ENCODE results near the gene OTOA.
"Not testable (repeated sequence)": the region's sequence is repeated elsewhere in the genome, so short reads cannot be mapped to it uniquely, and the experiment has no call there.

OTOA gene

DNA sequence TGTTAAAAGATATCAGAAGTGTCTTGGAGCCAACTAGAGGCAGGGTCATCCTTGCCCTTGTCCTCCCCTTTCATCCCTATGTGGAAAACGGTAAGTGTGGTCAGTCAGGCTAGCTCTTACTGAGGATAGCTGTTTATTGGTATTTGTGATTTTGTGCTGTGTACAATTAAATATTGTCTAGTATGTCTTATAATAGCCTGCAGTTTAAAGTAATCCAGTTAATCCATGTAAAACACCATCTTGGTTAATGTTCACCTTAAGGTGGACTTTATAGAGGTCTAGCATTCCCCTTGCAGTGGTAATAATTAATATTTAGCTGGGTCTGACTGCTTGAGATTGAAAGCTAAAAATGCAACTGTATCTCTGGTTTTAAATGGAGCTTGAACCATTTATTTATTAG, 38.7 kb upstream of the OTOA start:
- Histone ChIP-seq H3K9ac (ENCODE audit: insufficient read length, low read depth) (no peak overlapping the region), H3K36me3 (ENCODE audit: insufficient read depth, insufficient read length, low read length) (peaks cover 41% of the 10 kb centered on the region), H3K27me3 (ENCODE audit: insufficient read depth, insufficient read length) (no peaks in the 10 kb centered on the region), H3K4me1 (ENCODE audit: insufficient read depth, insufficient read length) (no peaks in the 10 kb centered on the region), H3K9me3 (ENCODE audit: insufficient read depth, low read length) (peaks cover 21% of the 10 kb centered on the region; the same call in 1 of the 2 replicates), H3K4me3 (ENCODE audit: insufficient read length, low read depth) (no peak overlapping the region)
- TF ChIP-seq ZNF274 (IDR thresholded peaks at IDR 0.05; ENCODE audit: low read depth, low read length) (no peak), SUZ12 (IDR thresholded peaks at IDR 0.05; ENCODE audit: extremely low read depth, insufficient read depth, insufficient read length) (no peak), YY1 (IDR thresholded peaks at IDR 0.05; ENCODE audit: insufficient read depth, insufficient read length) (no peak)
- DNase-seq (ENCODE audit: low read depth, low spot score), result no peak

DNA sequence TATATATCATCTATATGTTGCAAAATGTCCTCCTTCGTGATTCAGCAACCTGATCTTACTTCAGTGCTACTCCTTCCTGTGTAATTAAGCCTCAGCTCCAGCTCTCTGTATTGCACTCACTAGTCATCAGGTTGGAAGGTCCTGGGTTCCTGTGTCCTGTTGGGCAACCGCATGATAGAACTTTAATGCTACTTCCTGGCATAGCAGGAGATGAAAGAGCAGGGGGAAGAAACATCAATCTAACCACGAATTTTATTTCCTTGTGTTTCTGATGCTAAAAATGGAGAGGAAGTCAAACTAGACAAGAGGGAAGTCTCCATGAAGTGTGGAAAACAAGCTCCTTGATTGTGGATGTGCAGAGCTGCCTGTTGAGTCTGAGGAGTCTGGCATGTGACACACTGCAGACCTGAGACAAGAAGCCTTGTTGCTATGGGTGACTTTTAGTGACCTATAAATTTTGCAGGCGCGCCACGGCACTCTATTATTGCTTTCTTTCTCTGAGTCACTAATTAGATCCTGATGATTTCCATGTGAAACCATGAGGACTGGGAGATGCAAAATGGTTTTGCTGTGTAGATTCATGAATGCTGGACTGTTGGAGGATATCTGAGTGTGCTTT, 37.0 kb upstream of the OTOA start:
- Histone ChIP-seq H3K4me3 (ENCODE audit: insufficient read length, low read depth) (no peak overlapping the region), H3K9me3 (ENCODE audit: insufficient read depth, low read length) (peaks cover 25% of the 10 kb centered on the region; the same call in 1 of the 2 replicates), H3K27me3 (ENCODE audit: insufficient read depth, insufficient read length) (no peaks in the 10 kb centered on the region), H3K4me1 (ENCODE audit: insufficient read depth, insufficient read length) (no peaks in the 10 kb centered on the region), H3K9ac (ENCODE audit: insufficient read length, low read depth) (no peak overlapping the region), H3K36me3 (ENCODE audit: insufficient read depth, insufficient read length, low read length) (peaks cover 39% of the 10 kb centered on the region)
- TF ChIP-seq YY1 (IDR thresholded peaks at IDR 0.05; ENCODE audit: insufficient read depth, insufficient read length) (no peak), SUZ12 (IDR thresholded peaks at IDR 0.05; ENCODE audit: extremely low read depth, insufficient read depth, insufficient read length) (no peak), ZNF274 (IDR thresholded peaks at IDR 0.05; ENCODE audit: low read depth, low read length) (no peak)
- DNase-seq (ENCODE audit: low read depth, low spot score), result no peak

DNA sequence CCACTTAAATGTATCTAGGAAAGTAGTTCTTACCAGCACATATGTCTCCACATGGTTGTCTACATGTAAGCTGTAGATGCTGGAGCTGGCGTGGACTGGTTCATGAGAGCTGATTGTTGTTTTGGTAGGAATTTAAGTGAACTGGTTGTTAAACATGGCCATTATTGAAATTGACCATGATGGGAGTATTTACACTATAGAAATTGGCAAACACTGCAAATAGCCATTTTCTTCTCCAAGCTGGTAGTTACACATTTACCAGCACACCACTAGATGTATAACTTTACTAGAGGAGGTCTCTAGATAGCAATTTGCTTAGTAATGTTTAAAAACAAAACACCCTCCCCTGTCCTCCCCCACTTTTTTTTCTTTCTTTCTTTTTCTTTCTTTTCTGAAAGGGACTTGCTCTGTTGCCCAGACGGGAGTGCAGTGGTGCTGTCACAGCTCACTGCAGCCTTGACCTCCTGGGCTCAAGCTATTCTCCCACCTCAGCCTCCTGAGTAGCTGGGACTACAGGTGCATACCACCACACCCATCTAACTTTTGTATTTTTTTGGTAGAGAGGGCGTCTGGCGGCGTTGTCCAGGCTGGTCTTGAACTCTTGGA, 35.5 kb upstream of the OTOA start:
- TF ChIP-seq YY1 (IDR thresholded peaks at IDR 0.05; ENCODE audit: insufficient read depth, insufficient read length) (no peak), SUZ12 (IDR thresholded peaks at IDR 0.05; ENCODE audit: extremely low read depth, insufficient read depth, insufficient read length) (no peak), ZNF274 (IDR thresholded peaks at IDR 0.05; ENCODE audit: low read depth, low read length) (no peak)
- Histone ChIP-seq H3K27me3 (ENCODE audit: insufficient read depth, insufficient read length) (no peaks in the 10 kb centered on the region), H3K9me3 (ENCODE audit: insufficient read depth, low read length) (peaks cover 25% of the 10 kb centered on the region; the same call in 1 of the 2 replicates), H3K36me3 (ENCODE audit: insufficient read depth, insufficient read length, low read length) (peaks cover 39% of the 10 kb centered on the region), H3K4me1 (ENCODE audit: insufficient read depth, insufficient read length) (no peaks in the 10 kb centered on the region), H3K9ac (ENCODE audit: insufficient read length, low read depth) (no peak overlapping the region), H3K4me3 (ENCODE audit: insufficient read length, low read depth) (no peak overlapping the region)
- no peak for DNase-seq (ENCODE audit: low read depth, low spot score)

DNA sequence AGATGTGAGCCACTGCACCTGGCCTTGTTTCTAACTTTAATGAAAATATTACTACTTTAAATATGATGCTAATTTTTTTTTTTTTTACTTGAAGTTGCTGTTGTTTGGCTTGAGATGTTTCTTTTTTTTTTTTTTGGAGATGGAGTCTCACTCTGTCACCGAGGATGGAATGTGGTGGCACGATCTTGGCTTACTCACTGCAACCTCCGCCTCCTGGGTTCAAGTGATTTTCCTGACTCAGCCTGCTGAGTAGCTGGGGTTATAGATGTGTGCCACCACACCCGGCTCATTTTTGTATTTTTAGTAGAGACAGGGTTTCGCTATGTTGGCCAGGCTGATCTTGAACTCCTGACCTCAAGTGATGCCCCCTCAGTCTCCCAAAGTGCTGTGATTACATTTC, 35.0 kb upstream of the OTOA start:
- H3K27me3 ChIP-seq (ENCODE audit: insufficient read depth, insufficient read length), result no peaks in the 10 kb centered on the region
- no peak for TF ChIP-seq SUZ12 (IDR thresholded peaks at IDR 0.05; ENCODE audit: extremely low read depth, insufficient read depth, insufficient read length)
- no peak for TF ChIP-seq YY1 (IDR thresholded peaks at IDR 0.05; ENCODE audit: insufficient read depth, insufficient read length)
- no peak for TF ChIP-seq ZNF274 (IDR thresholded peaks at IDR 0.05; ENCODE audit: low read depth, low read length)
- no peaks in the 10 kb centered on the region for H3K4me1 ChIP-seq (ENCODE audit: insufficient read depth, insufficient read length)
- no peak overlapping the region for H3K4me3 ChIP-seq (ENCODE audit: insufficient read length, low read depth)
- no peak for DNase-seq (ENCODE audit: low read depth, low spot score)
- H3K36me3 ChIP-seq (ENCODE audit: insufficient read depth, insufficient read length, low read length), result peaks cover 39% of the 10 kb centered on the region
- H3K9me3 ChIP-seq (ENCODE audit: insufficient read depth, low read length), result peaks cover 25% of the 10 kb centered on the region; the same call in 1 of the 2 replicates
- H3K9ac ChIP-seq (ENCODE audit: insufficient read length, low read depth), result no peak overlapping the region

DNA sequence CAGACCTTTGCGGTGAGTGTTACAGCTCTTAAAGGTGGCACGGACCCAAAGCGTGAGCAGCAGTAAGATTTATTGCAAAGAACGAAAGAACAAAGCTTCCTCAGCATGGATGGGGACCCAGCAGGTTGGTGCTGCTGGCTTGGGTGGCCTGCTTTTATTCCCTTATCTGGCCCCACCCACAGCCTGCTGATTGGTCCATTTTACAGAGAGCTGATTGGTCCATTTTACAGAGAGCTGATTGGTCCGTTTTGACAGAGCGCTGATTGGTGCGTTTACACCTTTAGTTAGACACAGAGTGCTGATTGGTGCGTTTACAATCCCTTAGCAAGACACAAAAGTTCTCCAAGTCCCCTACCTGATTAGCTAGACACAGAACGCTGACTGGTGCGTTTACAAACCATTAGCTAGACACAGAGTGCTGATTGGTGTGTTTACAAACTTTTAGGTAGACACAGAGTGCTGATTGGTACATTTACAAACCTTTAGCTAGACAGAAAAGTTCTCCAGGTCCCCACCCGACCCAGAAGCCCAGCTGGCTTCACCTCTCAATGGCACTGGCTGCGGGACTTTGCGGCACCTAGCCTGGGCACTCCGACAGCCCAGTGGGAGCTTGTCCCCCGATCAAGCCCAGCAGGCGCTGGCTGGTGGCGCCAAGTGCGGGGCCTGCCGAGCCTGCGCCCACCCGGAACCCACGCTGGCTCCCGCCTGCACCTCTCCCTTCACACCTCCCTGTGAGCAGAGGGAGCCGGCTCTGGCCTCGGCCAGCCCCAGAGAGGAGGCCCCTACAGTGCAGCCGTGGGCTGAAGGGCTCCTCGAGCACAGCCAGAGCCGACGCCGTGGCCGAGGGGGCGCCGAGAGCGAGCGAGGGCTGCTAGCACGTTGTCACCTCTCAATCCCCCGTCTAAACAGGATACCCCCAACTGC, 33.9 kb upstream of the OTOA start:
- not testable (repeated sequence) for H3K9ac ChIP-seq (ENCODE audit: insufficient read length, low read depth); H3K4me1 ChIP-seq (ENCODE audit: insufficient read depth, insufficient read length); H3K27me3 ChIP-seq (ENCODE audit: insufficient read depth, insufficient read length); H3K4me3 ChIP-seq (ENCODE audit: insufficient read length, low read depth); DNase-seq (ENCODE audit: low read depth, low spot score)
- Histone ChIP-seq H3K9me3 (ENCODE audit: insufficient read depth, low read length) (peaks cover 25% of the 10 kb centered on the region; the same call in 1 of the 2 replicates), H3K36me3 (ENCODE audit: insufficient read depth, insufficient read length, low read length) (peaks cover 44% of the 10 kb centered on the region)

DNA sequence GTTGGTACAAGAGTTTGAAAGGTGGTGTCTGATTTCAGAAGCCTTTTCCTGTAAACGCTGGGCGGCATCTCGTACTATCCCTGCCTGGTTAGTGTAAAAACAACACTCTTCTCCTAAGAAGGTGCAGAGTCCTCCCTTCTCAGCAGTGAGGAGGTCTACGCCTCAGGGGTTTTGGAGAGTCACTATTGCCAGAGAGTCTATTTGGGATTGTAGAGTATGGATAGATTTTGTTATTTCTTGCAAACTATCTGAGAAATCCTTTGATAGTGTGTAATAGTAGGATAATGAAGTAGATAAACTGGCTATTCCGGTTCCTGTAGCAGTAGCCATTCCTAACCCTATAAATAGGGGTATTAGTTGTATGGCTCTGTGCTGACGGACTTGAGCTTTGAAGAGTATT, 32.9 kb upstream of the OTOA start:
- not testable (repeated sequence) for DNase-seq (ENCODE audit: low read depth, low spot score)
- peaks cover 35% of the 10 kb centered on the region for H3K36me3 ChIP-seq (ENCODE audit: insufficient read depth, insufficient read length, low read length)

DNA sequence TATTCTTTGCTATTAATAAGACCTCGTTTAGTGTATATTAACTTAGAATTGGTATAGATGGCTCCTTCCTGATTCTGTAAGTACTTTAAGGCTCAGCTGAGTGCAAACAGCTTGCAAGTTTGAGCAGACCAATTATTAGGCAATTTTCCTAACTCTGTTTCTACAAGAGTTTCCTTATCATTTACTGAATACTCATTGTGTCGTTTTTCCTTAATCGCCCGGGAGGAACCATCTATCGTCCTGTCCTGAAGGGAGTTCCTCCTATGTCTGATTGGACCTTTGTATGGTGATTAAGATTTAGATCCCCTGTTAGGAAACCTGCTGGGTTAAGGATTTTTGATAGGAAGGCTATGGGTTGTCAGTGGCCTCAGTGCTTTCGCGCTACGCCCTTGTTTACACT, 32.4 kb upstream of the OTOA start:
- H3K27me3 ChIP-seq (ENCODE audit: insufficient read depth, insufficient read length); H3K4me1 ChIP-seq (ENCODE audit: insufficient read depth, insufficient read length); DNase-seq (ENCODE audit: low read depth, low spot score); H3K4me3 ChIP-seq (ENCODE audit: insufficient read length, low read depth); H3K9ac ChIP-seq (ENCODE audit: insufficient read length, low read depth): not testable (repeated sequence)
- Histone ChIP-seq H3K9me3 (ENCODE audit: insufficient read depth, low read length) (peaks cover 27% of the 10 kb centered on the region; the same call in 1 of the 2 replicates), H3K36me3 (ENCODE audit: insufficient read depth, insufficient read length, low read length) (peaks cover 34% of the 10 kb centered on the region)

More for the DNA sequence above, 32.9 kb upstream of the OTOA start:
- not testable (repeated sequence) for H3K4me3 ChIP-seq (ENCODE audit: insufficient read length, low read depth); H3K27me3 ChIP-seq (ENCODE audit: insufficient read depth, insufficient read length); H3K9ac ChIP-seq (ENCODE audit: insufficient read length, low read depth); H3K4me1 ChIP-seq (ENCODE audit: insufficient read depth, insufficient read length)
- peaks cover 25% of the 10 kb centered on the region; the same call in 1 of the 2 replicates for H3K9me3 ChIP-seq (ENCODE audit: insufficient read depth, low read length)

DNA sequence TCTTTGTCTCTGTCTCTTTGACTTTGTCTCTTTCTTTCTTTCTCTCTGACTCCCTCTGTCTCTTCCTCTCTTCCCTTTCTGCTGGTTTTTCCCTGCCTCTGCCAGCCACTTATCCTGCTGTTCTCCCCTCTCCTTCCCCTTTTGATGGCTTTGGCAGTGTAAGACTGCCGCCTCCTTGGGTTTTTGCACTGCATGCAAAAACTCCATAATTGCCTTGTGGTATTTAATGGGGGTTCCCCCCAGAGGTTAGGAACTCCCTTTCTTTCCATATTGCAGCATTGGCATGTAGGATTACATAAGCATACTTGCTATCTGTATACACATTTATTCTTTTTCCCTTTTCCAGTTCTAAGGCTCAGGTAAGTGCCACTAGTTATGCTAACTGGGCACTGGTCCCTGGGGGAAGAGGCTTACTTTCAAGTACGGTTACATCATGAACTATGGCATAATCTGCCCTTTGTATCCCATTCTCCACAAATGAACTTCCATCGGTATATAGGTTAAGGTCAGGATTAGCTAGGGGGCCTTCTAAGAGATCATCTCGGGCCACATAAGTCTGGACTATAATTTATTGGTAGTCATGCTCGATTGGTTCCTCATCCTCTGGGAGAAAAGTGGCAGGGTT, 31.7 kb upstream of the OTOA start:
- H3K9ac ChIP-seq (ENCODE audit: insufficient read length, low read depth); DNase-seq (ENCODE audit: low read depth, low spot score); H3K4me1 ChIP-seq (ENCODE audit: insufficient read depth, insufficient read length); H3K4me3 ChIP-seq (ENCODE audit: insufficient read length, low read depth); H3K27me3 ChIP-seq (ENCODE audit: insufficient read depth, insufficient read length): not testable (repeated sequence)
- Histone ChIP-seq H3K9me3 (ENCODE audit: insufficient read depth, low read length) (peaks cover 29% of the 10 kb centered on the region; the same call in 1 of the 2 replicates), H3K36me3 (ENCODE audit: insufficient read depth, insufficient read length, low read length) (peaks cover 27% of the 10 kb centered on the region)
